GM19193 (cell line): Measurements from ENCODE around the gene CCDC27.

Experiments
- POLR2A ChIP-seq: IDR thresholded peaks from 4 replicates; pipeline ENCODE4 v1.6.1; 2011; ENCODE audit not compliant: insufficient read depth, insufficient read length; ENCODE audit errors: extremely low read depth

CCDC27 gene

DNA sequence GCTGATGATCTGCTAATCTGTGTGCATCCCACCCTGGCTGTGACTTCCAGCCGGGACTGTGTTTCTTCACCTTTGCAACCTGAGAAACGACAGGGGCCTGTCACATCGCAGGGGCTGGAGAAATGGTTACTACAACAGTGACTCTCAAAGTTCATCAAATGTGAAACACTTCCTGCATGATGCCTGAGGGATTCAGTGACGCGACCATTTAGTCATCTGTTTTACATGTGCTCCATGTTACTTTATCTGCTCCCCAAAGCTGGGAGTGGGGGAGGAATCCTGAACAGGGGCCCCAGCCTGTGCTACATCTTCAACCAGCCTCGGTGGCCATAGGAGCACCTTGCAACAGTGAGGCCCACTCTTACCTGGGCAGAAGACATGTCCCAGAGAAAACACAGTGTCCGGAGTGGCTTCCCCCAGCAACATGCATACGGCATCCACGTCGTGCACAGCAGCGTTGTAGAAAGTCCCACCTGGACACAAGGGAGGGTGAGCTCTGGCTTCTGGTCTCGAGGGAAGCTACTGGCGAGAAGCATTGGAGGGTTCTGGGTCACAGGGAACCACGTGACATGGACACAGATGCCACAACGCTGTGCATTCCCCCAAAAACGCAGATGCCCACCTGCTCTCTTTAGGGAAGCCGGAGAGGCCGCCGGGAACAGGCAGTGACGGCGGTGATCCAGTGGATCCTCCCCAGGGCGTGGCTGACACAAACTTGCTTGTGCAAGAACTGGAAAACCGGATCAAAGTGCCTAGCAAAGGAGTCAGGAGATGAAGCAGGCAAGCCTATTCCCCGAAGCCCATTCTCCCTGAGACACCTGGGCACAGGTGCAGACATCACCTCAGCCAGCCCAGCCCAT, 9.6 kb upstream of the CCDC27 start:
- TF ChIP-seq POLR2A: no peak

DNA sequence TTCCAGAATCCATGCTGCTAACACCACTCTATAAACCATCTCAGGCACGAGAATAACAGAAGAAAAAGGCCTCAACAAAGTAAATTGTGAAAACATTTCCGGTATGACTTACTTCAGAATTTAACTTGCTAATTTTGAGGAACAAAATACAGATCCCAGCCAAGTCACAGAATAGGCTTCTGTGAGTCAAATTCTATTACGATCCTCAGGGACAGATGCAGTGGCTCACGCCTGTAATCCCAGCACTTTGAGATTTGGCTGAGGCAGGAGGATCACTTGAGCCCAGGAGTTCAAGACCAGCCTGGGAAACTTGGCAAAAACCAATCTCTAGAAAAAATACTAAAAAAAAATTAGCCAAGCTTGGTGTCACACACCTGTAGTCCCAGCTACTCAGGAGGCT, 8.8 kb upstream of the CCDC27 start:
- TF ChIP-seq POLR2A: no peak

DNA sequence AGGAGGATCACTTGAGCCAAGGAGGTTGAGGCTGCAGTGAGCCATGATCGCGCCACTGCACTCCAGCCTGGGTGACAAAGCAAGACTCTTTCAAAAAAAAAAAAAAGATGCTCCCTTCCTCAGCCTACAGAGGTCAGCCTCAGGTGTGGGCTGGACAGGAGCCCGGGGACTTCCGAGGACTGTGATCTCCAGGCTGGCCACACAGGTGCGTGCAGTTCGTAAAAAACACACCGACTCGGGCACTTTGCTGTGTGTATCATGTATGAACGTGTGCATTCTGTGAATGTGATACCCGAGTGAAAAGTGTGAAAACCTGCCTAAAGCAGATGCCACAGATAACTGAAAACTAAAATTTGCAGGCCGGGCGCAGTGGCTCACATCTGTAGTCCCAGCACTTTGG, 8.4 kb upstream of the CCDC27 start:
- no peak for TF ChIP-seq POLR2A

DNA sequence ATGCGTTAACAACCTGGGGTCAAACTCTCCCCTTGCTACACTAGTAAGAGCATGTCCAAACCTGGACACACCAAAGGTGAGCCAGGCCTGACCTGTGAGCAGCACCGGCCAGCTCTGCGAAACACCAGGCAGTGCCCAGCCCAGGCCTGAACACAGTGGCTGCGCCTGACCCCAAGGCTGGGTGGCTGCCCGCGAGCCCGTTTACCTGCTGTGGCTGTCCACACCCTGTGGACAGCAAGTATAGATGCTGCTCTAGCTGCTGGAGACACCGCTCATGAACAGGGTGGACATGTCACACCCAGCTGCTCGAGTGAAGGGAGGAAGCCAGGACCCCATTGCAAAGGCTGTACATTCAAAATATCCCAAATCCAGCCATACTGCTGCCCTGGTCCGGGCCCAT, 7.6 kb upstream of the CCDC27 start:
- no peak for TF ChIP-seq POLR2A

DNA sequence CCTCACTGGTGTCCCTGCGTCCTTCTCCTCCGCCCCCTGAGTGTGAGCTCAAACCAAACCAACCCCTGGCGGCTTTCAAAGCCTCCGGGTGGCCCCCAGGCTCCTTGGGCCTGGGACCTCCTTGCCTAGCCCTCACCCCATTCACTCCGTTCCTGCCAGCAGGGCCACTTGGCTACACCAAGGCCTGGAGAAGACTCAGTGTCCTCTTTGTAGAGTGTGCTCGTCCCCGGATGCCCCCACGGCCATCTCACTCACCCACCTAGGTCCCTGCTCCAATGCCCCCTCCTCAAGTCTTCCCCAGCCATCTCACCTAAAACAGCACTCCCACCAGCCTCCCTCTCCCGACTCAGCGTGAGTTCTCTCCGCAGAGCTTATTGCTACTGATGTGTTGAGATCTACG, 7.2 kb upstream of the CCDC27 start:
- no peak for TF ChIP-seq POLR2A

DNA sequence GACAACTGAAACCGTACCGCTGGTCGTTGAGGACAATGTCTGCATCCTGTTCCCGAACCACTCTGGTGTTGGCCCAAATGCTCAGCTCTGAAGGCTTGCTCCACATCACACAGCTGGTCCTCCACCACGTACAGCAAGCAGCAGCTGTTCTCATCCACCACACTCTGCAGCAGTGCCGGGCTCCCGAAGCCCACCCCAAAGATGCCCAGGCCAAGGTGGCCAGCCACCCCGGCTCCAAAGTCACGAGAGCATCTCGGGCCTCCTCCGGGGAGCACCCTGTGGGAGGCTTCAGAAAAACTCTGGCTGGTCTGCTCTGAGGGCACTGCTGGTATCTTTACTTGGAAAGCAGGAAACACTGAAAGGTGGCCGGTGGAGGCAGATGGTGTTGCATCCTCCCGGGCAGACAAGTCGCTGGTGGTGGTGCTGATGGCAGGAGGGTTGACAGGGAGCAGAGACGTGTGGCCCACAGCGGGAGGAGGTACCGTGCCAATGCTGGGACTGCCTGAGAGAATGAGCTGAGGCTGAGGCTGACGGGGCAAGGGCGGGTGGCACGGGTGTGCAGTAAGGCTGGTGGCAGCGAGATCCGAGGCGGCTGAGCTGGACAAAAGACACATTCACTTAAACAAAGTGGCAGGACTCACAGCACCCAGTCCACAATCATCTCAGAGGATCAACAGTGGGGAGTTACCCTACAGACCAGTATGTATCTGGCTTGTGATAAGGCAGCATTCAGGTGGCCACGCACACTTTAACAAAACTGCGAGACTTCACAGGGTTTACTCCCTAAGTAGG, 6.5 kb upstream of the CCDC27 start:
- no peak for TF ChIP-seq POLR2A

DNA sequence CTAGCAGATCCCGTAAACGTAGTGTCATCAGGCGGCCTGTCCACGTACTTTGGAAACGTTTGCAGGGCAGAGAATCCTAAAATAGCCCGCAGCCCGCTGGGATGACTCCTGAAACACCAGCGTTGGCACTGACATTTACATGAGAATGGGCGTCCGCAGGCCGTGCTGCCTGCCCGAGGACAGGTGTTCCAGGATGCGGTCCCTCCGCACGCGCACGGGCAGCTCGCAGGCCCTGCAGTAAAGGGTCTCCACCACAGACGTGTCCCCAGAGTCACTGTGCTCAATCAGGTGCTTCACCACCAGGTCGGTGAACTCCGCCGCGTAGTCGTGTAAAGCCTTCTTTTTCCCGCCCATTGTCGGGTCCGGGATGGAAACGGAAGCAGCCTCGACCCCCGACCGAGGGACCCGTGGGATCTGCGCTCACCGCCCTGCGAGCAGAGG, 5.8 kb upstream of the CCDC27 start:
- TF ChIP-seq POLR2A: no peak

DNA sequence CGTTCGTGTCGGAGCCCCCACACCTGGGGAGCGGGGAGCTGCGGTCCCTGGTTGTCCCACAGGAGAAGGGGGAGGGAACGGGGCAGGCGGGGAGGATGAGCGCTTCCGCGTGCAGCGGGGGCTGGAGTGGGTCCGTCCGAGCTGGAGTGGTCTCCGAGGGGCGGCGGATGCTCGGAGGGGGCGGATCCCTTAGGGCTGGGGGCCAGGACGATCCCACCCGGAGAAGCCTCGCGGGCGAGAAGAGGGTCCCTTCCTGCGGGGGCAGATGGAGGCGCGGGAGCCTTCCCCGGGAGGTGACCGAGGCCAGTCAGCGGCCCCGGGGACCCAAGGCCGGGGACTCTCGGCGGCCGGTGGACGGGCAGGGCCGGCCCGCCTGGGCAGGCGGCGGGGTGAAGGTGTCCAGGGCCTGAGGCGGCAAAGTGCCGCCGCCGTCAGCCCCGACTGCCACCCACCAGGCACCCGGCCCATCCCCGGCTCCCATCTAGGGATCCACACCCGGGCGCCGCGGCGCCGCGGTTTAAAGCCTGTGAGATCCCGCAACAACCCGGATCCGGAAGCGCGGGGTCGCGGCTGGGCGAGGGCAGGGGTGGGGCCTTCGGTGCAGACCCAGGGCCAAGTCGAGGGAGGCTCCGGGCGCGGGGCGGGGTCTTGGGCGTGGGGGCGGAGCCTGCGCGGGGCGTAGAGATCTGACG, 5.3 kb upstream of the CCDC27 start:
- TF ChIP-seq POLR2A: peak; percentile 73

DNA sequence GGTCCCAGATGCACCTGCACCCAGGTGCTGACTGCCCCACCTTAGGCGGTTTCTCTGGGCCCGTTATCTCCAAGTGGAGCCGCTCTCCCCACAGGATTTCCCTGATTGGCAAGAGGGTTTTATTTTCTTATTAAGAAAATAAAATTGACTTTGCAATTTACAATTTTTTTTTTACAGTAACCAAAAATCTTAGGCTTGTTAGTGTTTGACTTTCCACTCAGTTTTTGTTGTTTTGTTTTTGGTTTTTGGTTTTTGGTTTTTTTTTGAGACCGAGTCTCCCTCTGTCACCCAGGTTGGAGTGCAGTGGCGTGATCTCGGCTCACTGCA, 4.8 kb upstream of the CCDC27 start:
- no peak for TF ChIP-seq POLR2A

DNA sequence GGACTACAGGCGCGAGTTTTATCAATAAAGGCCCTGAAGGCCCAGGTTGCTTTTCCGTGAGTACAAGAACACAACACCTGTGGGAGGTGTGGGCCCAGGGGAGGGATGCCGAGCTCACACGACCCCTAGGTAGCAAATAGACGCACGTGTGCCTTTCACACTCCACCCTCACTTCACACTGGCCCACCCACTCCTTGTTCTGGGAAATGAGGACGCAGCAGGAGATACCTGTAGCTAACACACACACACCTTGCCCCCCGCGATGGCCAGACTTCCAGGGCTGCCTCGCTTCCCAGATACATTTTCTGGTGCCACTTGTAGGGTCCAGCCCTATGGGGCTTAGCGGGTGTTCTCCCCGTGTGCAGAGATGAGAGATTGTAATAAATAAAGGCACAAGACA, 4.3 kb upstream of the CCDC27 start:
- no peak for TF ChIP-seq POLR2A

DNA sequence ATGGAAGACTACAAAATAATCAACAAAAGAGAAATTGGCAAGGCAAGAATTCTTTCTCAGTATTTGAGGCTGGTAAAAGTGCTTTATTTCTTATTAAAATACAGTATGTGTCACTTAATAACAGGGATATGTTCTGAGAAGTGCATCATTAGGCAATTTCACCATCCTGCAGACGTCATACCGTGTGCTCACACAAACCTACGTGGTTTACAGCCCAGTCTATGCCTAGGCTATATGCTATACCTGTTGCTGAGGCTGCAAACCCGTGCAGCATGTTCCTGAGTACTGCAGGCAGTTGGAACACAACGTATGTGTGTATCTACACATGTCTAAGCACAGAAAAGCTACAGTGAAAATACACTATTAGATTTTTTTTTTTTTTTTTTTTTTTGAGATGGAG, 2.7 kb upstream of the CCDC27 start:
- TF ChIP-seq POLR2A: no peak

DNA sequence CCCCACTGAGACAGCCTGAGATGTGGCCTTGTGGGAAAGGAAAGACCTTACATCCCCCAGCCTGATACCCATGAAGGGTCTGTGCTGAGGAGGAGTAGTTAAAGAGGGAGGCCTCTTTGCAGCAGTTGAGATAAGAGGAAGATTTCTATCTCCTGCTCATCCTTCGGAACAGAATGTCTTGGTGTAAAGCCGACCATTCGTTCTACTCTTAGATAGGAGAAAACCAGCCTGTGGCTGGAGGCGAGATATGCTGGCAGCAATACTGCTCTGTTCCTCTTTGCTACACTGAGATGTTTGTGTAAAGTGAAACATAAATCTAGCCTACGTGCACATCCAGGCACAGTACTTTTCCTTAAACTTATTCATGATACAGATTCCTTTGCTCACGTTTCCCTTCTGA, 1.5 kb upstream of the CCDC27 start:
- TF ChIP-seq POLR2A: no peak

DNA sequence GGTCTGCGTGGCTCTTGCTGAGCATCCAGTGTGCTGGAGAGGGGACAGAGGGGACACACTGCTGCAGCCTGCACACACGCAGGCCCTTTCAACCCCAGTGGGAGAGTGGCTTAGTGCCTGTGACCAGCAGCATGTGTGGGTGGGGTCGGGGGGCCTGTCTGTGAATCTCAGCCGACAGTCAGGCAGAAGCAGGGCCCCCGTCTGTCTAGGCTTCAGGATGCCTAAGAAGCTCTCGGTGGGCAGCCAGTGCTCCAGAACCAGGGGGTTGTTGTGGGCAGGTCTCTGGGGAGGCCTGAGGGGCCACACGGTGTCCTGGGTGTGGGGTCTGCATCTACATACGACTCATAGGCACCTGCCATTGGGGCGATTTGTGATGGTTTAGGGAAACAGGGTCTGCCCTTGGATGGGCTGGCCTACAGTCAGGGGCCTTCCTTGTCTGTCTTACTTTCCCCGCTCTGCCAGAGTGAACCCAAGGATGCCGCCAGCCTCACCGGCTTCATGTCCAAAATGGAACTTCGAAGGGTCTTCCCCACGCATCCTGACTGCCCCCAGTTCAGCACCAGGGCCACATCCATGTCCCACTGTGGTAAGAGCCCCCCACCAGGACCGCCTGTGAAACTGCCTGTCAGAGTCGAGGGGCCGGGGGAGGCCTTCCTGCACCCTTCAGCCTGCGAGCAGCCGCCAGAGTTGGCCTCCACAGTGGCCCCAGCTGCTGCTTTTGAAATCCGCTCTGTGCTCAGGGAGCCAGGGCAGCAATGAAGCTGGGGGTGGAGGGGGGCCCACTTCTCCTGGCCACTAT, 1.6 kb downstream of the CCDC27 start:
- TF ChIP-seq POLR2A: no peak

DNA sequence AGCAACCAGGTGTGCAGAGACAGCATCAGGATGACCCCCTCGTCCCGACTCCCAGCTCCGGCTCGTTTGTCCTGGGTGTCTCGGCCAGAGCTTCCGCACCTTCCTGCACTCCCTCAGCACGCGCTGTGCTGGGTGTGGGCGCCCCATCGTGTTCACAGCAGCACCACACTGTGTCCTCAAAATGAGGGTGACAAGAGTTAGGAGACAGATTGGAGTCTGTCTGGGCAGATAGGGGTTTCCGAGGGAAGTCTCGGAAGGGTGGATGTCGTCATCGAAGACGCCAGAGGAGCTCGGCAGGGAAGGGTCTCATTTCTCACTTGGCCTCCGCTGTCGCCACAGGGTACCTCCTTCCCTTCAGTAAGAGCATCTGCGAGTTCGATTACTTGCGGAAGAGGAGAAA, 4.1 kb downstream of the CCDC27 start:
- TF ChIP-seq POLR2A: no peak

DNA sequence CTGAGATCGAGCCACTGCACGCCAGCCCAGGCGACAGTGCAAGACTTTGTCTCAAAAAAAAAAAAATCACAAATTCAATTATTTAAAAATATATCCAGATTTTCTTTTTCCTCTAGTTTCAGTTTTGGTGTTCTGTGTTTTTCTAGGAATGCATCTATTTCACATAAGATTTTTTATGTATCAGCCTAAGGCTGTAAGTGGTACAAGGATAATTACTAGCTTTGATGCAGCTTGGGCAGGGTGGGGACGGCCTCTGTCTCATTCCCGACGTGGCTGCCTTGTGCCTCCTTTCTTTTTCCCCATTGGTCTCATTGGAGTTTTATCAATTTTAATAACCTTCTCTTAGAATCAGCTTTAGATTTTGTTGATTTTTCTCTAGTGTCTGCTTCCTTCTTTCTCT, 6.9 kb downstream of the CCDC27 start:
- no peak for TF ChIP-seq POLR2A
